PC-3 (cell line): ENCODE results near the gene WDR87. TPM values are rescaled to one million over a fixed set of nuclear protein-coding genes. Genes with fewer than 3 reads are reported as not detected.

Experiments used
- ATAC-seq: fragments of 200-7000 bp; cut with Tn5 transposase; 2 replicates; pipeline ENCODE4 v1.9.1; 2020; ENCODE audit warnings: mild to moderate bottlenecking, moderate library complexity
- BruUV-seq: library from RNA; stranded (reverse); fragments of 400-500 nt; replicated peaks from 2 replicates; lab custom pipeline; 2021; lab: Mats Ljungman, UMichigan
- CTCF ChIA-PET: fragments of 300-600 bp; sonication (Branson Sonifier 250); formaldehyde crosslinking; loops from one replicate; lab custom pipeline; 2022; ENCODE audit warnings: antibody characterized with exemption; lab: Charles Lee
- POLR2A ChIA-PET: fragments of 300-600 bp; sonication (Branson Sonifier 250); formaldehyde crosslinking; loops from one replicate; lab custom pipeline; 2022; ENCODE audit warnings: antibody characterized with exemption; ENCODE audit not compliant: unreplicated experiment; lab: Charles Lee
- DNase-seq: peaks from one replicate; pipeline ENCODE4 v3.0.0-alpha.2; 2015
- H2AFZ ChIP-seq: fragments of 300-600 bp; sonication (generic); 2 replicates; pipeline ENCODE4 v1.6.0; 2016; ENCODE audit warnings: antibody characterized with exemption, low read length
- H3F3A ChIP-seq: fragments of 300-600 bp; sonication (generic); one replicate; pipeline ENCODE4 v1.6.0; 2017; ENCODE audit warnings: antibody characterized with exemption, low read length, control low read depth, mild to moderate bottlenecking; ENCODE audit not compliant: unreplicated experiment
- H3K27ac ChIP-seq: fragments of 300-600 bp; sonication (generic); 2 replicates; pipeline ENCODE4 v1.5.1; 2016; ENCODE audit warnings: mild to moderate bottlenecking, low read length
- H3K27me3 ChIP-seq: fragments of 300-600 bp; sonication (generic); 2 replicates; pipeline ENCODE4 v1.6.1; 2016; ENCODE audit warnings: low read length, mixed read lengths
- H3K36me3 ChIP-seq: fragments of 300-600 bp; sonication (generic); 2 replicates; pipeline ENCODE4 v1.6.1; 2016; ENCODE audit warnings: low read depth, mixed run types, low read length, mixed read lengths
- H3K4me1 ChIP-seq: fragments of 300-600 bp; sonication (generic); 2 replicates; pipeline ENCODE4 v1.5.1; 2016; ENCODE audit warnings: low read length; ENCODE audit not compliant: insufficient read depth
- H3K4me2 ChIP-seq: fragments of 300-600 bp; sonication (generic); 2 replicates; pipeline ENCODE4 v1.6.0; 2016; ENCODE audit warnings: low read length
- H3K4me3 ChIP-seq: fragments of 300-600 bp; sonication (generic); 2 replicates; pipeline ENCODE4 v1.5.1; 2016; ENCODE audit warnings: mild to moderate bottlenecking, low read length, mixed read lengths
- H3K79me2 ChIP-seq: fragments of 300-600 bp; sonication (generic); 2 replicates; pipeline ENCODE4 v1.6.1; 2017; ENCODE audit warnings: low read length, mixed read lengths
- H3K9ac ChIP-seq: fragments of 300-600 bp; sonication (generic); 2 replicates; pipeline ENCODE4 v1.6.0; 2016; ENCODE audit warnings: mild to moderate bottlenecking, low read length
- H3K9me2 ChIP-seq: fragments of 300-600 bp; sonication (generic); replicated peaks from 2 replicates; pipeline ENCODE4 v1.6.1; 2016; ENCODE audit warnings: mixed run types, low read length, mixed read lengths
- H3K9me3 ChIP-seq: fragments of 300-600 bp; sonication (generic); 2 replicates; pipeline ENCODE4 v1.6.1; 2016; ENCODE audit warnings: low read length, mixed read lengths
- H4K20me1 ChIP-seq: fragments of 300-600 bp; sonication (generic); 2 replicates; pipeline ENCODE4 v1.6.1; 2016; ENCODE audit warnings: low read length, mixed read lengths
- EZH2 ChIP-seq: fragments of 300-600 bp; sonication (generic); IDR thresholded peaks from one replicate; pipeline ENCODE4 v1.6.1; 2017; ENCODE audit warnings: antibody characterized with exemption, mild to moderate bottlenecking, low read length; ENCODE audit not compliant: unreplicated experiment
- EZH2phosphoT487 ChIP-seq: fragments of 300-600 bp; sonication (generic); IDR thresholded peaks from 2 replicates; pipeline ENCODE4 v1.6.1; 2018; ENCODE audit warnings: mild to moderate bottlenecking, antibody characterized with exemption, low read length, borderline replicate concordance
- intact Hi-C: fragments of 100-400 bp; cut with micrococcal nuclease; formaldehyde crosslinking; loops from 2 replicates; pipeline ENCODE4 v1.9.0; 2023
- total RNA-seq: library from RNA; depleted of rRNA; stranded (reverse); fragments of >200 nt; gene quantifications from 2 replicates; pipeline ENCODE4 v1.2.3, GENCODE V29; 2014; rRNA removed
- TF ChIP-seq, protein P1 (sequence below): fragments of 300-600 bp; sonication (generic); conservative IDR thresholded peaks from 2 replicates; pipeline ENCODE4 v1.5.1; 2017; ENCODE audit warnings: antibody characterized with exemption, low read depth, mild to moderate bottlenecking, low read length

The WDR87 gene
- total RNA-seq, 1 experiment from 2014 or later, result not detected

- ChIA-PET CTCF (no interaction called here), POLR2A (no interaction called here)
- intact Hi-C loops, result no loop called here
- H3K9me2 ChIP-seq, result no peaks in the 10 kb centered on the region
- no peaks in the 10 kb centered on the region for H3K36me3 ChIP-seq
- H3K4me1 ChIP-seq, result no peaks in the 10 kb centered on the region
- TF ChIP-seq EZH2phosphoT487 (no peak), EZH2 (no peak)
- TF ChIP-seq, protein P1, sequence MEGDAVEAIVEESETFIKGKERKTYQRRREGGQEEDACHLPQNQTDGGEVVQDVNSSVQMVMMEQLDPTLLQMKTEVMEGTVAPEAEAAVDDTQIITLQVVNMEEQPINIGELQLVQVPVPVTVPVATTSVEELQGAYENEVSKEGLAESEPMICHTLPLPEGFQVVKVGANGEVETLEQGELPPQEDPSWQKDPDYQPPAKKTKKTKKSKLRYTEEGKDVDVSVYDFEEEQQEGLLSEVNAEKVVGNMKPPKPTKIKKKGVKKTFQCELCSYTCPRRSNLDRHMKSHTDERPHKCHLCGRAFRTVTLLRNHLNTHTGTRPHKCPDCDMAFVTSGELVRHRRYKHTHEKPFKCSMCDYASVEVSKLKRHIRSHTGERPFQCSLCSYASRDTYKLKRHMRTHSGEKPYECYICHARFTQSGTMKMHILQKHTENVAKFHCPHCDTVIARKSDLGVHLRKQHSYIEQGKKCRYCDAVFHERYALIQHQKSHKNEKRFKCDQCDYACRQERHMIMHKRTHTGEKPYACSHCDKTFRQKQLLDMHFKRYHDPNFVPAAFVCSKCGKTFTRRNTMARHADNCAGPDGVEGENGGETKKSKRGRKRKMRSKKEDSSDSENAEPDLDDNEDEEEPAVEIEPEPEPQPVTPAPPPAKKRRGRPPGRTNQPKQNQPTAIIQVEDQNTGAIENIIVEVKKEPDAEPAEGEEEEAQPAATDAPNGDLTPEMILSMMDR, result no peak
- no peaks in the 10 kb centered on the region for H4K20me1 ChIP-seq
- no peaks in the 10 kb centered on the region for H3F3A ChIP-seq
- H3K9me3 ChIP-seq, result no peaks in the 10 kb centered on the region
- H3K4me2 ChIP-seq, result no peak overlapping the region
- no peak overlapping the region for H3K27ac ChIP-seq
- H3K27me3 ChIP-seq, result no peaks in the 10 kb centered on the region
- no TSS peak for BruUV-seq
- H3K9ac ChIP-seq, result no peak overlapping the region
- ATAC-seq (no peak), DNase-seq (no peak)
- no peak overlapping the region for H2AFZ ChIP-seq
- H3K79me2 ChIP-seq, result no peaks in the 10 kb centered on the region
- H3K4me3 ChIP-seq, result no peak overlapping the region
These were observed 51.3 kb downstream of the WDR87 start for GRCh38 chr19:37855098-37855497.

DNA sequence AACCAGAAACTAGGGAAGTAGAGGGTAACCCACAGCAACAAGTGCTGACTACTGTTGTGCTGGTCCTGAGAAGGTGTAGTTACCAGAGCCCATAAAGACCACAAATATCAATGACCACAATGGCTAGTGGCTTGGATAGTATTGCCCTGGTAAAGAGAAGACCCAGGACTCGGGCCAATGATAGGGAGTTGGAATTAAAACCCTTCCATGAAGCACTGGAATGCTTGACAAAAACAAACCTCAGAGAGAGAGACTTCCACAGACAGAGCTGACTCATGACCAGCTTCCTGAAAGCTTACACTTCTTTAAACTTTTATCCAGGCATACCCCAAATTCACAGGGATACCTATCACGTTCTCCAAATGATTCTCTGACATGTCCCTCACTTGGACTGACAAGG lies 60.5 kb downstream of the WDR87 start:
- H3K79me2 ChIP-seq, result no peaks in the 10 kb centered on the region
- POLR2A ChIA-PET, result no interaction called here
- ATAC-seq (no peak), DNase-seq (no peak)
- H3K27me3 ChIP-seq, result no peaks in the 10 kb centered on the region
- no peak overlapping the region for H3K4me3 ChIP-seq
- H3K9me3 ChIP-seq, result no peaks in the 10 kb centered on the region
- CTCF ChIA-PET, result no interaction called here
- H3K4me1 ChIP-seq, result no peaks in the 10 kb centered on the region
- intact Hi-C loops, result no loop called here
- no peak overlapping the region for H2AFZ ChIP-seq
- no peak overlapping the region for H3K27ac ChIP-seq
- no peaks in the 10 kb centered on the region for H4K20me1 ChIP-seq
- H3K36me3 ChIP-seq, result no peaks in the 10 kb centered on the region
- no TSS peak for BruUV-seq
- no peak overlapping the region for H3K4me2 ChIP-seq
- TF ChIP-seq EZH2, result no peak
- TF ChIP-seq, protein P1, result no peak
- TF ChIP-seq EZH2phosphoT487, result no peak
- no peak overlapping the region for H3K9ac ChIP-seq
- no peaks in the 10 kb centered on the region for H3K9me2 ChIP-seq
- H3F3A ChIP-seq, result no peaks in the 10 kb centered on the region

Other genes starting within 250 kb of the WDR87 start
- 1.9 and 2.4 TPM in 2 replicates for gene ZNF607, start 186.8 kb downstream of the WDR87 start, total RNA-seq
- gene ZNF573, start 127.0 kb downstream of the WDR87 start, total RNA-seq, result 0.46 and 2.0 TPM in 2 replicates
- gene SIPA1L3, start 614 bp upstream of the WDR87 start, total RNA-seq, result 38.7 and 56.3 TPM in 2 replicates